Measurements from ENCODE around the gene ELP4.
"Not testable (repeated sequence)": the region's sequence is repeated elsewhere in the genome, so short reads cannot be mapped to it uniquely, and the experiment has no call there.

The ELP4 gene, protein sequence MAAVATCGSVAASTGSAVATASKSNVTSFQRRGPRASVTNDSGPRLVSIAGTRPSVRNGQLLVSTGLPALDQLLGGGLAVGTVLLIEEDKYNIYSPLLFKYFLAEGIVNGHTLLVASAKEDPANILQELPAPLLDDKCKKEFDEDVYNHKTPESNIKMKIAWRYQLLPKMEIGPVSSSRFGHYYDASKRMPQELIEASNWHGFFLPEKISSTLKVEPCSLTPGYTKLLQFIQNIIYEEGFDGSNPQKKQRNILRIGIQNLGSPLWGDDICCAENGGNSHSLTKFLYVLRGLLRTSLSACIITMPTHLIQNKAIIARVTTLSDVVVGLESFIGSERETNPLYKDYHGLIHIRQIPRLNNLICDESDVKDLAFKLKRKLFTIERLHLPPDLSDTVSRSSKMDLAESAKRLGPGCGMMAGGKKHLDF

DNA sequence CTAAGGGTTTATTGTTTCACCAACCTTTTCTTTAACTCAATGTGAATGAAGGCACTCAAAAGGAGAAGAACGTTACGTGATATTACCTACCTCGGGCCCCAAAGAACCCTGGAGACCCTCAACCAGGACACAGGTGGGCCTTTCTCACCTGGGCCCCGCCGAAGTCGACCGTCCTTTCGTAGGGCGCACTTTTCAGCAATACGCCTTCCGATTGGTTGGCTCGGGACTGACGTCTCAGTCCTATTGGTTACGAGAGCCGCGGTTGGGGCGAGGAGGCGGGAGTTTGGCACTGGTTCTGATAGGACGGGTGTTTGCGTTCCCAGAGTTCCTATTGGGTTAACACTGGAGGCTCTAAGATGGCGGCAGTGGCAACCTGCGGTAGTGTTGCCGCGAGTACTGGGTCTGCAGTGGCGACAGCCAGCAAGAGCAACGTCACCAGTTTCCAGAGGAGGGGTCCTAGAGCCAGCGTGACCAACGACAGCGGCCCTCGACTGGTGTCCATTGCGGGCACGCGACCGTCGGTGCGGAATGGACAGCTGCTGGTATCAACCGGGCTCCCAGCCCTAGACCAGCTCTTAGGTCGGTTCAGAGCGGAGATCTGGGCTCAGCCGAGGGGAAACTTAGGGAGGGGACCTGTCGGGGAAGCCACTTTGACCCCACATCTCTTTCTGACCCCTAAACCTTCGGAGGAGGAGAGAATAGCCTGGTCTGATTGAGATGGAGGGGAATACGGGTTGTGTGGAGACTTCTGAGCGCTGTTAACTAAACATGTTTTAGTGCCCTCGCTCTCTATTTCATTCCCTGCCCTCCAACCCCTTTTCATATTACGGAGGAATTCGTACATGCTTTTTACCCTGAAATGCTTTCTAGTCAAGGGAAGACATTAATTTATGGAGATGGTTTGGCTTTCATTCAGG, at the start of gene ELP4, which contains the start of gene IMMP1L:
ELP4 (plus strand) TSS at position 339 of the 917 bp plus-strand sequence; CDS start at position 357, 18 bp downstream.
IMMP1L (minus strand) TSS at position 194 of the 917 bp plus-strand sequence. CDS start 46,346 bp downstream, outside the sequence.
- peak; percentile 91 for DNase-seq

DNA sequence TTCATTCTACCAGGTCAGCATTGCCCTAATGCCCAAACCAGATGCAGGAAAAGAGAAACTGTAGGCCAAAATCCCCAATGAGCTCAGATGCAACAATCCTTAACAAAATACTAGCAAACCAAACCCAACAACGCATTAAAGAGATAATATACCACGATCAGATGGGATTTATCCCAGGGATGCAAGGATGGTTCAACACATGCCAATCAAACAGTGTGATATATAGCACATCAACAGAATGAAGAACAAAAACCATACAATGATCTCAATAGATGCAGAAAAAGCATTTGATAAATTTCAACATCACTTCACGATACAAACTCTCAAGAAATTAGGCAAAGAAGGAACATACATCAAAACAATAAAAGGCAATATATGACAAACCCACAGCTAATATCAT, 45.1 kb upstream of the ELP4 start:
- no peak for DNase-seq

DNA sequence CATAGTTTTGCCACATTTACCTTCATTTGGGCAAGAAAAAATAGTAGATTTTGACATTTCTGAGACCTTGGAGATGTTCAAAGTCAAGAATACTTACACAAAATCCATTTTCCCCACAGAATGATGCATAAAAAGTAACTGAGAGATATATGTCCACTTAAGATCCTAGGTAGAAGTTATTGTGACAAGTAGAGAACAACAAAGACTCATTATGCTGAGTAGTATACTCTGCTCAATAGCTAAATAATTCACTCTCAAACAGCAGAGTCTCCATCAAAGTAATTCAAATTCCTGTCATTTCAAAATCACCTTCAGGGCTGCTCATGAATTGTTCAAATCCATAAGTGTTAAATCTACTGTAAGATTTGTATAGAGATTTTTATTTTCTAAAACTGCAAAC, 35.5 kb upstream of the ELP4 start:
- DNase-seq: no peak

DNA sequence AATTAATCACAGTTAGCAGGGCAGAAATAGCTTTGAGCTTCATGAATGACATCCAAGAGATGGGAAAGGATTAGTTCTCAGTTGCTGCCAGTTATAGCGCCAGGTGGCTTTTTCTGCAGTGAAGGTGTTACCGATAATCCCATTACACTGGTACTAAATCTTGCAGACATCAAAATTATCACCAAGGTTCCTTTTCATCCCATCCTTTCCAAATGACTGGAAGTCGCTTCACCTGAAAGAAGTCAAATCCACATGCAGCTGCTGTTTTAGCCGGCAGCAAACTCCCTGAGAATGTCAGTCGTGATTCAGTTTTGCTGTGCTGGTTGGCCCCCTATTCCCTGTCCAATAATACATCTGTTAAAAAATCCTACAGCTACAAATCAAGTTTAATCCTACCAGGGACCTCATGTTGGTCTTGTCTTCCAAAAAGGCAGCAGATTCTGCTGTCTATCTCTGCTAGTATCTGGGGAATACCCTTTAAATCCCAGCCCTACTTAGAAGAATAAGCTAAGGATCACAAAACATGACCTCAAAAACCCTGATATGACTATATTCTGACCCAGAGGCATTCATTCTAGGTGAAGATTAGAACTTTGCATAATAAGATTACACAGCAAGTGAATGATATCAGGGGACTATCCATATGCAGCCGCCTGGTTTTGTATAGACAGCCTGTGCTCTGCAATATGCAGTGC, 31.9 kb upstream of the ELP4 start:
- DNase-seq: no peak

DNA sequence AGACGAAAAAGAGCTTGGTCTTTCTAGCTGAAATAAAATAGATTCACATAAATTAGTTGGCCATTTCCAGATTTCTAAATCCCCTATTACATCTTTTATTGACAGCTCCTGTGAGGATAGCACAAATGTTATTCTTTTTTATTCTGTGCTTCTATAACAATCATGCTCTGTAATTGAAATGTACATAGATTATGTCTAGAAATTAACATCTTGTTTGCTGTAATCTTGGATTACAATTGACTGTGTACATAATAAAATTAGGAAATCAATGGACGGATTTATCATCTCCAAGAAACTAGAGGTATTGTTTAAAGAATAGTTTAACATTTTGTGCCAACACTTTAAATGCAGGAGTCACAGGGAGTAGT, 31.4 kb upstream of the ELP4 start:
- no peak for DNase-seq

DNA sequence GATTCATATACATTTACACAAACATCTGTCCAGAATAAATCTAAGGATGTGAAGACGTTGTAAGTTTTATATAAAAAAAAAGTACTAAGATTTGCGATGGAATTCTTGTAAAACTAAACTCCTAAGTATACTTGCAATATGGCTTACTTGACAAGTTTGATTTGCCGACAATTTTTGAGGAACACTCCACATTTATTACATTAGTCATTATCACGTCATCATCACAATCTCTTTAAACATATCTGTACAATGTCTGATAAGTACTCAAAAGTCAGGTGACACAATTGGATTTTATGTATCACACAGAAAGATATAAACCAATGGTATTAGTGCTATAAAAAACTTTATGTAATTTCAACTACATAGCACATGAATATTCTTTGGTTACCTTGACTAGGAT, 30.5 kb upstream of the ELP4 start:
- DNase-seq: no peak

DNA sequence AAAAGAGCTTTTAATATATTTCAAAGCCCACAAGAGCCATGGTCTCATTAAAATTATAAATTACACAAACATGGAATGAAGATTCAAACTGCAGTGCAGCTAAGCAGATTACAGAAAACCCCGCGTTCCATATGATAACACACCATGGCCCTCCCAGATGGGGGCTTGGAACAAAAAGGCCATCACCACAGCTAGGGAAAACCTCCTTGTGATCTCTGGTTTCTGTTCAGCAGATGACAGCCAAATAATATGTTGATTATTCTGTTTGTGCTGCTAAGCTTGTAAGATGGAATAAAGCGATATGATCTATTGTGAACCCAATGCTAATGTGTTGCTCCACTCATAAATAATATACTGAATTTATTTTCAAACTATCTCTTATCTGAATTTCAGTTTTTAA, 28.6 kb upstream of the ELP4 start:
- no peak for DNase-seq

DNA sequence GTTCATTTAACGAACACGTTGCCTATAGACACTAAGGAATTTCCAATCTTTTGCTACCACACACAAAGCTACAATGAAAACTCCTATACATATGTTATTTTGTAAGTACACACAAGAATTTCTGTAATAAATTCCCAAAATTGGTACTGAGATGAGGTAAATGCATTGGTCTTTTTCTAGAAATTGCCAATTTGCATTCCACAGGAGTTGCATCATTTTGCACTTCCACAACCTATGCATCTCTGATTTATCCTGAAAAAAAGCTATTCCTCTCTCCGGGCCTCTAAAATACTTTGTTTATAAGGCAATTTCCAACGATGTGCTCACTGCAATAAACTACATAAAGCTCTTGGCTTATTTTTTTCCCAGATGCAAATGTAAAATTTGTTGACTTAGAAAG, 25.1 kb upstream of the ELP4 start:
- DNase-seq: no peak

DNA sequence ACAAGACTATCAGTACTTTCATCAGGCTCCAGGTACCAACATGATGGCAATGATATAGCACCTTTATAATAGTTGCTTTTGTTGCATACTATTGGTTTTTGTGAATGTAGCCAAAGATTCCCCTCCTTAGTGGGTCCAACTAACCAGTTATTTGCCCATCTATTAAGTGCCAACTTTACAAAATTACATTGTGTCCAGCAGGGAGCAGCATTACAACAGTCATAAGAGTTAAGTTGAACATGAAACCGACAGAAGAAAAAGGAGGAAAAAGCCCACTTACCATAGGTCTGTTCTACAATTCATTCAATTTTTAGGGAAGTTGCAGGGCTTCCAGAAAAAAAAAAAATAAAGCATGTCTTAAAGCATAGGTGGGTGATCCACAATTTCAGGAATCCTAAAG, 21.7 kb upstream of the ELP4 start:
- no peak for DNase-seq

DNA sequence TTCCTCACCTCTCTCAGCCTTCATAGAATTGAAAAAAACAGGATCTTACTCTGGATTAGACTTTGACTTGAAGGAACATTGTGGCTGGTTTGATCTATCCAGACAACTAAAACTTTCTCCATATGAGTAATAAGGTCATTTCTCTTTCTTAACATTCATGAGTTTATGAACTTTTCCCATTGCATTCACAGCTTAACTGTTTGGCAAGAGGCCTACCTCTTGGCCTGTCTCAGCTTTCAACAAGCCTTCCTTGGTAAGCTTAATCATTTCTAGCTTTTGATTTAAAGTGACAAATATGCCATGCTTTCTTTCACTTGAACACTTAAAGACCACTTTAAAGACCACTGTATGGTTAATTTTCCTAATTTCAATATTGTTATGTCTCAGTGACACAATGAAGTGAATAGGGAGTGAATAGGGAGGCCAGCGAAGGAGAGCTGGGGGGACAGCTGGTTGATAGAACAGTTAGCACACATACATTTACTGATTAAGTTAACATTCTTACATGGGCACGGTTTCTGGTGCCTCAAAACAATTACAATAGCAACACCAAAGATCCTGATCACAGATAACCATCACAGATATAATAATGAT, 17.1 kb upstream of the ELP4 start:
- no peak for DNase-seq

DNA sequence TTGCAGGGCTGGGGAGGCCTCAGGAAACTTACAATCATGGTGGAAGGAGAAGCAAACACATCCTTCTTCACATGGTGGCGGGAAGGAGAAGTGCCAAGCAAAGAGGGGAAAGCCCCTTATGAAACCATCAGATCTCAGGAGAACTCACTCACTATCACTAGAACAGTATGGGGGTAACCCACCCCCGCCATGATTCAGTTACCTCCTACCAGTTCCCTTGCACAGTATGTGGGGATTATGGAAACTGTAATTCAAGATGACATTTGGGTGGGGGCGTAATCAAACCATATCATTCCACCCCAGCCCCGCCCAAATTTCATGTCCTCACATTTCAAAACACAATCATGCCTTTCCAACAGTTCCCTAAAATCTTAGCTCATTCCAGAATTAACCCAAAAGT, 16.3 kb upstream of the ELP4 start:
- no peak for DNase-seq

DNA sequence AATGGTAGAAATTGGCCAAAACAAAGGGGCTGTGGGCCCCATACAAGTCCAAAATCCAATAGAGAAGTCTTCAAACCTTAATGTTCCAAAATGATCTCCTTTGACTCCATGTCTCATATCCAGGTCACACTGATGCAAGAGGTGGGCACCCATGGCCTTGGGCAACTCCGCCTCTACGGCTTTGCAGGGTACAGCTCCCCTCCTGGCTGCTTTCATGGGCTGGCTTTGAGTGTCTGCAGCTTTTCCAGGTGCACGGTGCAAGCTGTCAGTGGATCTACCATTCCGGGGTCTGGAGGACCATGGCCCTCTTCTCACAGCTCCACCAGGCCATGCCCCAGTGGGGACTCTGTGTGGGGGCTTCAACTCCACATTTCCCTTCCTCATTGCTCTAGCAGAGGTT, 15.8 kb upstream of the ELP4 start:
- not testable (repeated sequence) for DNase-seq

DNA sequence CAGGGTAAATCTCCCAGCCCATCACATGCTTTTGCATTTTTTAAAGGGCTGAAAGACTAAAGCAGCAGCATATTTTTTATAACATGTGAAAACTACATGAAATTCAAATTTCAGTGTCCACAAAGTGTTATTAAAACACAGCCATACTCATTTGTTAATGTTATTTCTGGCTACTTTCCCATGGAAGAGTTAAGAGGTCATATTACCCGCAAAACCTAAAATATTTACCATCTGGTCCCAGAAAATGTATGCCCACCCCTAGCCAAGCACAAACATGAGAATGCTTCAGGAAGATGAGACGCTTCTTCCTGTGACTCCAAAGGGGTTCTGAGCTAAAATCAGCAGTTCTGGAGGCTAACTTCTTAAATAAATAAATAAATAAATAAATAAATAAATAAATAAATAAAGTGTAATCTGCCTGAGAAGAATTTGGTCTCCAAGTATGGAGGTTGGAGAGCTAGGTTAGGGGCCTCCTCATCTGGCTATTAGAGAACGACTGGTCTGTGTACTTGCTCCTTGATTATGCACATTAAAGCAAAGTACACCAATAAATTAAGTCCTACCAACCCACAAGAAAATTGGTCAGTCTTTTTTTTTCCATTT, 9.9 kb upstream of the ELP4 start:
- peak; percentile 22 for DNase-seq

DNA sequence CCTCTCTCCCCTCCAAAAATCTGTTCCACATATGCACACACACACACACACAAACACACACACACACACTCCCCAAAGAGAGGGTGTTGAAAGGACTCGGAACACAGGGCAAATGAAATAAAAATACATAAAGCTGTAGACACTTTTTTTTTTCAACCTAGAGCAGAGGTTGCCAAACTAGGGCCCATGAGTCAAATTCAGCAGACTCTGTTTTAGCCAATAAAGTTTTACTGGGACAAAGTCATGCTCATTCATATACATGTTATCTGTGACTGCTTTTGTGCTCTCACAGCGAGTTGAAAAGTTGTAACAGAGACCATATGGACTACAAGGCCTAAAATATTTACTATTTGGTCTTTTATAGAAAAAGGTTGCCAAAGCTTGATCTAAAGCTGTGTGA, 9.0 kb upstream of the ELP4 start:
- DNase-seq: no peak

DNA sequence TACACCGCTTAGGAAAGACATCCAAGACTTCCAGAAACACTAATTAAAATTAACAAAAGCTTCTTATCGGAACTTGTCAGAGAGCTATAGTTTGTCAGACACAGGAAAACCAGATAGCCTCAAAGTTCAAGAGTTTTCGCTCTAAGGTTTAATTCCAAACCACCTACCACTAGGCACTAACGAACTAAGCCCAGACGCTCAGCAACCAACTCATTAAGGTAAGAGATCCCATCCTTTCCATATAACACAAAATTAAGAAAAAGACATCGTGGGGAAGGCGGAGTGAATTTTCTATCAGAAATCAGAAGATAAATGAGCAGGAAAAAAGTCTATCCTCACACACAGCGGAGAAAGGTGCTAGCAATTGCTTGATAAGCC, 527 bp upstream of the ELP4 start:
- peak; percentile 29 for DNase-seq

DNA sequence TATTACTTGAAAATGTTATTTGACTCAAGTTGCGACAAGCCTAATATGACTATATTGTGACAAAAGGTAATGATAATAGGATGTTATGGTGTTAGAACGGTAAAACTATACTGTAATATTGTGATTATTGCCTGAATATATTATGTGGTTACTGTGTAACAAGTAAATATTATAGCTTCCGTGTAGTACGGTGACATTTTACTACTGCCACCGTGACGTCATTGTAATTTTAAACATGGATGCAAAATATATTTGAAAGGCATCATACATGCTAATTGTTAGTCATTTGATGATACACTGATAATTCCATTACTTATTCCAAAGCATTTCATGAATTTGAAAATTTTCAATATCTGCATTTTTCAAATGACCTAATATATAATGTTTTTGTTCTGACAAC, 2.5 kb downstream of the ELP4 start:
- no peak for DNase-seq

DNA sequence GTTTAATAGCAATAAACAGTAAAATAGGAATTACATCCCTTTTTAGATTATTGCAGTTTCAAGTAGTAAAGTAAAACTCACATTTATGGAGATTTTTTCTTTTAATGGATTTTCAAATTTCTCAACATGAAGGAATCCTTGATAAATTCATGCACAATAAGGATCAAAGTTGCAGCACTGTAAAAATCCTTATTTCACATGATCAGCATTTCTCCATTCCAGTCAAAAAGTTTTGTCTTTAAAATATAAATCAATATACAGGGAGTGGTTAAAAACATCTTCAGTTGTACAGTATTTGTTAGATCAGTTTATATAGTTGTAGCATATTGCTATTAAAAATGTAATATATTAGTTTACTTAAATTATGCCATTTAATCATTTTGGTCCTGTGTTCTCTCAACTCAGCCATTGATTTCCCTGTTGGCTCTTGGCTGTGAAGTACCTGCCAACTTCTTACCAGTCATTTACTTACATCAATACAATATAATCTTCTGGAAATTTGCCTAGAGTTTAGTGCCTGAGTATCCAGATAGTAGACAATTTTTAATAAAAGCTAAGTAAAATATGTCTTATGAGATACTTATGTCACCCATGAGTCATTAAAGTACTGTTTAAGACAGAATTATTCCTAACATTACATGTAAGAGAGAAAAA, 12.1 kb downstream of the ELP4 start:
- no peak for DNase-seq

DNA sequence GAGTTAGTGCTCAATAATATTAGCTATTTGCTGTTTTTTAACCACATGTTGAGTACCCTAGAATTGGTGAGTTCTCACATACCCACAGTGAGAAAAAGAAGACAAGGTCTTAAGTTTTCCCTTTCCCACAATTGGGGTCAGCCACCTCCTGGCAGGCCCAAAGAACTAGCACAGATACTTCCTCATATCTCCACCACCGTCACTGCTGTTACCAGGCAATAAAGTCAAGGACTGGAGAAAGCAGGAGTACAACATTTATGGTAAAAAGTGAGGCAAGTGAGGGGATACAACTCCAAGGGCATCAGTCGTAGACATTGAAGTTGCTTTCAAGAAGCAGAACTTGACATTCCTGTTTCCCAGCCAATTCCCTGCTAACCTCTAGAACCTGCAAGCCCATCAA, 19.6 kb downstream of the ELP4 start:
- no peak for DNase-seq

DNA sequence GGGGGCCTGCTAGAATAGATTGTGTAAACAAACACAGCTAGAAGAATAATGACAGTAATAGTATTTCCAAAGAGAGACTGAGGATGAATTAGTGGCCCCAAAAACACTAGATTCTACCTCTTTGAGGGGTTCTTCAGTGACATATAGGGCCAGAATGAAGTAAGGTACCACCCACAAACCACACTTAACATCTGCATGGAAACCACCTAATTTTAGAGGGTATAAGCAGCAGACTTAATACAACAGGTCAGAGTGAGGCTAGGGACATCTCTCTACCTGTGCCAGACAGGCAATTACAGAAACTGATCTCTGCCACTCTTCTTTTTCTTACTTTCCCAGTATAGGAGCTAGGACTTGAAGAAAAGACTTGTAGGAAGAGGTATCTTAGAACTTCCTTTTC, 20.1 kb downstream of the ELP4 start:
- no peak for DNase-seq

DNA sequence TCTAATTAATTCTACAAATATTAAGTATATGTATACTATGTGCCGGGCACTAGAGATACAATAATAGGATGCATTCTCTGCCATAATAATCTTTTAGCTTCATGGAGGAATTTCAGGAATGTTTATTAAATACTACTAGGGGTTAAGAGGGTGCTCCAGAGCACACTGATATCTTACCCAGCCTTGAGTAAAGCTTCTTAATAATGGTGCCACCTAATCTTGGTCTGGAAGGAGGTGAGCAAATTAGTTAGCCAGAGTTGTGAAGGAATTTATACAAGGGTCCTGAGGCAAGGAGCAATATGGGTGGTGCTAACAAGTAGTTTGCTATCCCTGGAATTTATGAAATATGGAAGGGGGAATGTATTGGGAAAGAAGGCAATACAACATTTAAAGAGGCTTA, 21.7 kb downstream of the ELP4 start:
- DNase-seq: no peak

DNA sequence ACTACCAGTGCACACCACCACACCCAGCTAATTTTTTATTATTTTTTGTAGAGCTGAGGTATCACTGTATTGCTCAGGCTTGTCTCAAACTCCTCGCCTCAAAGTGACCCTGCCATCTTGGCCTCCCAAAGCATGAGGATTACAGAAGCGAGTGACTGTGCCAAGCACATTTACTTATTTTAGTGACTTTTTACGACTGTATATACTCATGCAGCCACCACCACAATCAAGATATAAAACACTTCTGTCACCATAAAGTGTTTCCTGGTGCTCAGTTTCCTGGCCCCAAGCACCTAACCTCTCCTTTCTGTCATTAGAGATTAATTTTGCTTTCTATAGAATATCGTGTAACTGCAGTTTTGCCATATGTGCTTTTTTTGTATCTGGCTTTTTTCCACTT, 25.9 kb downstream of the ELP4 start:
- no peak for DNase-seq

DNA sequence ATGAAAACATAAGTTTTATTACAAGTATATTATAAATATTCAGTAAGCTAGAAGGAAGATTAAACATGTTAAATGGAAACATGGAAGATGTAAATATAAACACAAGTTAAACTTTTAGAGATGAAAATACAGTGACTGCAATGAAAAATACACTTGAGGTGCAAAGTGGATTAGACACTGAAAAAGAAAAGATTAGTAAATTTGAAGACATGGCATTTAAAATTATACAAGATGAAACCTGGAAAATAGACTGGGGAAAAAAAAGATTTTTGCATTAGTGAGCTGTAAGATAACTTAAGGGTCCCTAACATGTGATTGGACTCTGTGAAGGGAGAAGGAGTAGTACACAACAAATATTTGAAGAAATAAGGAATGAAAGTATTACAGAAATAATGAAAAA, 33.3 kb downstream of the ELP4 start:
- DNase-seq: no peak

All from DMS 273 treated with DMSO at 0.1 percent for 48 hours (cell line).